Fibroblast of the aortic adventitia (primary cell): ENCODE data around the gene FARP2. TPM values are rescaled to one million over a fixed set of nuclear protein-coding genes. Genes with fewer than 3 reads are reported as not detected.
"Not testable (repeated sequence)": the region's sequence is repeated elsewhere in the genome, so short reads cannot be mapped to it uniquely, and the experiment has no call there.

Experiments
- DNase-seq: peaks from one replicate; pipeline ENCODE4 v3.0.0-alpha.2; 2010; ENCODE audit warnings: low read depth
- H3K4me3 ChIP-seq: 2 replicates; pipeline ENCODE4 v1.5.1; 2011; ENCODE audit warnings: low read depth, mild to moderate bottlenecking, control low read depth, low read length, moderate library complexity
- CTCF ChIP-seq: IDR thresholded peaks from 2 replicates; pipeline ENCODE4 v1.5.1; 2011; ENCODE audit warnings: mild to moderate bottlenecking, low read length, control low read depth, inconsistent platforms; ENCODE audit not compliant: insufficient read depth
- total RNA-seq: library from RNA; depleted of rRNA; stranded (reverse); fragments of >200 nt; gene quantifications from 2 replicates; pipeline ENCODE4 v1.2.3, GENCODE V29; 2012; ENCODE audit warnings: low replicate concordance

The FARP2 gene
- total RNA-seq, 1 donor = 41.0 TPM

DNA sequence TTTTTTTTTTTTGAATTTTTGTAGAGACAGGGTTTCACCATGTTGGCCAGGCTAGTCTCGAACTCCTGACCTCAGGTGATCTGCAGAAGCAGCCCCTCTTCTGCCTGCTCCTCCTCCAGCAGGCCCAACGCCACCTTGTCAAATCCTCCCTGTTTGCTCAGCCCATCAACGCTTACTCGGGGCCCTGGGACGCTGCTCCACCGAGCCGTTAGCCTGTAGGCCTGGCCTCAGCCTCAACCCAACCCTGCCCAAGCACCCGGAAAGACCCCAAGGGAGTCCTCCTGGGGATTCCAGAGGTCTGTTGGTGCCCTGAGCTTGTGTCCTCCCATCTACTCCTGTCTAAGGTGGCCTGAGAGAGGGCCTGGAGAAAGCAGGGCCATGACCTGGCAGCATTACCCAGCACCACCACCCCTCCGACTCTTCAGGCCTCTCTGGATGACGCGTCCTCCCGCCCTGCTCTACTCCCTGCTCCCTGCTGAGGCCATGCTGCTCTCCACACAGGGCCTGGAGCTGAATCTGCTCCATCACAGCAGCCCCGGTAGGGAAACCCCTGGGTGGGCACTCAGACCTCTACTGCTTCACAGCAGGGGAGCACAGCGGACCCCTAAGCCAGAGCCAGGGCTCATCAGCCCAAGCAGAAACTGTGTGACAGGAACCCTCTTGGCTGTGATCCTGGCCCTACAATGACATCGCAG is 149.1 kb downstream of the FARP2 start:
- no peak overlapping the region for H3K4me3 ChIP-seq
- no peak for TF ChIP-seq CTCF
- no peak for DNase-seq

- no peak overlapping the region for H3K4me3 ChIP-seq
- TF ChIP-seq CTCF = no peak
- no peak for DNase-seq
Observed at GRCh38 chr2:241505781-241506201, 149.7 kb downstream of the FARP2 start.

DNA sequence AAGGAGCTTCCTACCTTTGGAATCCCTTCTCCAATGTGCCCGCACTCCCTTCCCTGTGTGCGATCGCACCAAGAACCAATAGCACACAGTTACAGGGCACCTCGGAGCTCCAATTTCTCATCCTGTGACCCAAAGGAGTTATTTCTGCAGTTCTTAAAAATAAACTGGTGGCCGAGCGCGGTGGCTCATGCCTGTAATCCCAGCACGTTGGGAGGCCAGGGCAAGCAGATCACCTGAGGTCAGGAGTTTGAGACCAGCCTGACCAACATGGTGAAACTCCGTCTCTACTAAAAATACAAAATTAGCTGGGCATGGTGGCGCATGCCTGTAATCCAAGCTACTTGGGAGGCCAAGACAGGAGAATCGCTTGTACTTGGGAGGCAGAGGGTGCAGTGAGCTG is 150.2 kb downstream of the FARP2 start:
- not testable (repeated sequence) for DNase-seq, H3K4me3 ChIP-seq

DNA sequence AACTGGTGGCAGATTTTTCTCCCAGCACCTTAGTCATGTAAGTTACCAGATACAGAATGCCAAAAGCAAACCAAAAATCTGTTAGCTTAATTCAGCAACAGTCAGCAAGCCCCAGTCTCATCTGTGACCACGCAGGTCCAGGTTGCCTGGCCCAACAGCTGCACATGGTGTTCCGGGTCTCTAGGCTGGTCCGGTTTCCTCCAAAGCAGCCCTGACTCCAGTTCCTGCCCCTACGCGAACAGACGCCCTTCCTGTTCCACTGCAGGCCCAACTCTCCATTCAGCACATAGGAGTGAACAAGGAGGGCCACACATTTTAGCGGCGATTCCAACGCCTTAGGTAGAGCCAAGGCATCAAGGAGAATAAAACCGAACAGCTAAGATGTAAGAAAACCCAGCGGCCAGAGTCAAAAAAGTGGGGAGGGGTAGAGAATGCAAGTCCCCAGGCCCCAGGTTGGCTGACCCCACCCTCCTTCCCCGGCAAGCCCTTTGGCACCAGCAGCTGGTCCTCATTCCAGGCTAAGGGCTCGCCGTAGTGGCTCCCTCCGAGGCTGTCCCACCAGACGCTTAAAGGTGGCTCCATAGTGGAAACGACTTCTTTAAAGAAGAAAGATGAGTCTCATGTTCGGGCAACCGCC is 150.8 kb downstream of the FARP2 start:
- TF ChIP-seq CTCF = no peak
- H3K4me3 ChIP-seq = peak overlapping the region; percentile 79
- DNase-seq = no peak

GRCh38 chr2:241507430-241508239 is 151.6 kb downstream of the FARP2 start:
- DNase-seq = peak; percentile 22
- peak overlapping the region; percentile 79 for H3K4me3 ChIP-seq
- no peak for TF ChIP-seq CTCF

DNA sequence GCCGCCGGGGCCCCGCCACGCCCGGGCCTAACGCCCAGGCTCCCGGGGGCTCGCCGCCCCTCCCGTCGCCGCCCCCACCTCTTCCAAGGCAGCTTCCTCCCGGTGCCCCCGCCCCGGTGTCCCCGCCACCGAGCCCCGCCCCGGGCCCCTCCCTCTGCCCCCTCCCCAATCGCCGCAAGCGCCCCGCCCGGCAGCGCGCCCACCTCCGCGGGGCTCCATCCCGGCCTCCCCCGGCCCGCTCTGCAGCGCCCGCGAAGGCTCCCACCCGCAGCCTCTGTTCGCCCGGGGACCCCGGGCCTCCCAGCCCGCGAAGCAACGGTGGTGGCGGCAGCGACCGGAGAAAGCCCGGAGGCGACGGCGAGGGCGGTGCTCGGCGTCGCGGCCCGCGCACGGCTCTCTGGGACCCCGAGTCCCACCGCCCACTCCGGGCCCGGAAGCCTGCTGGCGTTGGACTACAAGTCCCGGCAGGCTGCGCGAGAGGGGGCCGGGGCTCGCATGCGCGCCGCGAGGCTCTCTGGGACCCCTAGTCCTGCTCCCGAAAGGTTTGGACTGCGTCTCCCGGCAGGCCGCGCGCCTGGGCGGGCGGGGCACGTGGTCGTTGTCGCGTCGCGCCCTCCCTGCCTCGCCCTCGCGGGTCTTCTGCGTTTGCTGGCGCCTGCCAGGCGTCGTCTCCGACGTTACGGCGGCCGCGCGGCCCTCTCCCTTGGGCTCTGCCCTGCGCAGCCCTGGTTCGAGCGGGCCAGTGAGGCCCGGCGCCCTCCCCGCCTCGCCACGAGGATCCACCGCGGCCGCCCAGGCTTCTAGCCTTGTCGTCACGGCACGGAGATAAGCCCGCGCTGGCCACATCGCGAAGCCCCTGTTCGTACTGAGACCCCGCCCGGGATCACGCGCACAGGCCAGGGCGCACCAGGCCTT is 152.4 kb downstream of the FARP2 start, which contains the start of gene STK25:
Gene STK25 (minus strand): TSS at position 345 of the 915 bp plus-strand sequence. CDS start 549 bp downstream, outside the sequence.
- peak; percentile 97 for DNase-seq
- H3K4me3 ChIP-seq = peak within 1 kb of the TSS; percentile 79
- TF ChIP-seq CTCF = no peak
